Activated CD8-positive, alpha-beta T cell treated with anti-CD3 and anti-CD28 coated beads, Interleukin-2, amount 10 ng/mL, durations not matched to agents 7 days and 5 days (primary cell): ENCODE results near the gene P4HA2. TPM values are rescaled to one million over a fixed set of nuclear protein-coding genes. Genes with fewer than 3 reads are reported as not detected.
"Not testable (repeated sequence)": the region's sequence is repeated elsewhere in the genome, so short reads cannot be mapped to it uniquely, and the experiment has no call there.

Experiments
- ATAC-seq: fragments of 150-1000 bp; cut with Tn5 transposase; one replicate; pipeline ENCODE4 v1.10.0; 2021; ENCODE audit warnings: moderate library complexity
- CTCF ChIA-PET: fragments of 350-600 bp; sonication (Branson Sonifier 250); formaldehyde crosslinking; loops from one replicate; lab custom pipeline; 2021; ENCODE audit warnings: antibody characterized with exemption; lab: Charles Lee
- POLR2A ChIA-PET: fragments of 350-600 bp; sonication (Branson Sonifier 250); formaldehyde crosslinking; loops from one replicate; lab custom pipeline; 2021; ENCODE audit warnings: antibody characterized with exemption; lab: Charles Lee
- DNase-seq: peaks from one replicate; pipeline ENCODE4 v3.0.0-alpha.2; 2020
- H3K27ac Mint-ChIP-seq: one replicate; pipeline ENCODE4 v1.8.0; 2021; ENCODE audit warnings: mild to moderate bottlenecking, mixed read lengths
- H3K27me3 Mint-ChIP-seq: one replicate; pipeline ENCODE4 v1.8.0; 2021; ENCODE audit warnings: low read depth, mixed read lengths
- H3K36me3 Mint-ChIP-seq: one replicate; pipeline ENCODE4 v1.8.0; 2021; ENCODE audit warnings: low read depth, mixed read lengths
- H3K4me1 Mint-ChIP-seq: one replicate; pipeline ENCODE4 v1.8.0; 2021; ENCODE audit warnings: low read depth, mixed read lengths
- H3K4me3 Mint-ChIP-seq: one replicate; pipeline ENCODE4 v1.8.0; 2021; ENCODE audit warnings: mild to moderate bottlenecking, mixed read lengths
- H3K9me3 Mint-ChIP-seq: one replicate; pipeline ENCODE4 v1.8.0; 2022; ENCODE audit warnings: mixed read lengths; ENCODE audit not compliant: insufficient read depth
- total RNA-seq, 2 experiments: library from RNA; stranded (reverse); gene quantifications; one replicate each; pipeline ENCODE4 v1.2.3, GENCODE V29; 2021

P4HA2 gene
- total RNA-seq, 2 experiments from 2014 or later: 11.4 to 13.5 TPM

DNA sequence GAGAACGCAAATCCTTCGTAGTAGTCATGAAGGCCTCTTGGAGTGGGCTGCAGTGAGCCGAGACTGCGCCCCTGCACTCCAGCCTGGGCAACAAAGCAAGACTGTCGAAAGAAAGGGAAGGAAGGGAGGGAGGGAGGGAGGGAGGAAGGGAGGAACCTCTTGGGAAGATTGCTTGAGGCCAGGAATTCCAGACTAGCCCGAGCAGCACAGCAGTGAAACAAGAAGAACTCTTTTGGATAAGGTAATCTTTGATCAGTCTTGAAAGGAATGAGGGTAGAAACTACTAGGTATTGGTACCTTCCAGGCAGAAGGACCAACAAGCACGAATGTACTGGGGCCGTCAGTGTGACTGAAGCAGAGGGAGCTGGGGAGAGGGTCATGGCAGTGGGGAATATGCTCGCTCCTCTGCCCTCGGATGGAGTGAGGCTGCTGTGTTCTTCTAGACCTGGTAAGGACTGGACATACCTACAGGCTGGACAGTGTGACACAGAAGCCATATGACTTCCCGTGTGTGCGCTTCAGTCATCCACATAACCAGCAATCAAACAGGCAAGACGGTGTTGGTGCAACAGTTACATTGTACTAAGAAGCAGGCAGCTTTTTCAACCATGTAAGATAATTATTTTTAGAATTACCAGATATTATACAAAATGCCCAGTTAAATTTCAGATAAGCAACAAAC, 45.2 kb downstream of the P4HA2 start:
- H3K27ac Mint-ChIP-seq: no peak overlapping the region
- peaks cover 3% of the 10 kb centered on the region for H3K36me3 Mint-ChIP-seq
- ChIA-PET CTCF (interaction anchor here (0.6 to 1.3 kb wide), 3 partner anchors 55 to 917 kb away, joined by 3 read pairs; no protein-coding TSS in a partner anchor), POLR2A (no interaction called here)
- ATAC-seq: no peak
- H3K27me3 Mint-ChIP-seq: peaks cover 2% of the 10 kb centered on the region
- H3K9me3 Mint-ChIP-seq: peaks cover 5% of the 10 kb centered on the region
- DNase-seq: no peak
- no peak overlapping the region for H3K4me3 Mint-ChIP-seq
- H3K4me1 Mint-ChIP-seq: peaks cover 35% of the 10 kb centered on the region

DNA sequence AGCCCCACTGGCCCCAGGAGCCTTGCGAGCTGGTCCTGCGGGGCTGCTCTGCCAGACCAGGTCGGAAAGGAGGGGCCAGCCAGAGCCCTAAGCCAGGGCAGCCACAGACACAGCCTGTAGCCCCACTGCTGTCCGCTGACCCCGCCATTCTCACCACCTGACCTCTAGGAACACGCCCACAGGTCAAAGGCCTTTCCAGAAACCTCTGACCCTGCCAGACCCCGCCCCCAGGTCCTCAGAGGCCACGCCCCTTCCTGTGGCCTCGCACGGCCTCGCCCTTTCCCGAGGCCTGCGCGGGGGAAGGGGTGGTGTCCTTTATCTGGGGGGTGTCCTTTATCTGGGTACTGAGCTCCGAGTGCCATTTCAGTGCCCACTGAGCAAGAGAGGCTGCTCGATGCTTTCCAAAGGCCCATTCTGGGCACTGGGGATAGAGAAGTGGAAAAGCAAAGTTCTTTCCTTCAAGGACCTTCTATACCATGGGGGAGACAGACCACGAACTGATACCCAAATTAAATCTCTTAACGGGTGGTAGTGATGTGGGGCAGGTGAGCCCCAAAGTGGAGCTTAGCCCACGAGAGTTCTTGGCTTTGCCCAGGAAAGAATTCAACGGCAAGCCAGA, 46.5 kb downstream of the P4HA2 start:
- Mint-ChIP-seq H3K4me3 (no peak overlapping the region), H3K9me3 (peaks cover 5% of the 10 kb centered on the region), H3K27me3 (peaks cover 2% of the 10 kb centered on the region), H3K36me3 (peaks cover 3% of the 10 kb centered on the region), H3K27ac (no peak overlapping the region), H3K4me1 (peaks cover 47% of the 10 kb centered on the region)
- ATAC-seq (no peak), DNase-seq (no peak)
- ChIA-PET CTCF (interaction anchor here (0.8 to 3.6 kb wide), 20 partner anchors 9 to 594 kb away, joined by 3 to 44 read pairs (median 6); no protein-coding TSS in a partner anchor), POLR2A (no interaction called here)

DNA sequence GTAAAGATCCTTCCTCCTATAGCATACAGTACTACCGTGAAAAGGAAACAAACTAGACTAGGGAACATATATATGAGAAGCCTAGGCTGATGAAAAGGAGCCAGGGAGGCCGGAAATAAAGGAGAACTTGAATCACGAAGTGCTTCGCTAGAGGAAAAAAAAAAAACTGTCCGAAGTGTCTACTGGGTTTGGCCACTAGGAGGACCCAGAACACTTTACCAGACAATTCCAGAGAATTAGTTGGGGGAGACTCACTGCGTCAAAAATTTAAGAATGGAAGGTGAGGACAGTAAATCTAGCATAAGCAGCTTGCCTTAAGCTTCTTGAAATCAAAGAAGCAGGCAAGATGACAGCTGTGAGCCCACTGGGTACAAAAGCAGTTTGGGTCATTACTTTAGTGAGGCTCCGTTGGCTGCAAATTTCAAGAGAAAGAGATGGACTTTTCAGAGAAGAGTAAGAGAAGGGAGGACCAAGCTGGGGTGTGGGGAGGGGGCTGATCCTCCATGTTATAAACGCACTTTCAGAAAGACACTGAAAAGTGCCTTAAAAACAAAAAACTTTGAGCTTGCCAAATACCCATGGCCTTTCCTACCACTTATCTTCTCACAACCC, 47.4 kb downstream of the P4HA2 start:
- Mint-ChIP-seq H3K27ac (no peak overlapping the region), H3K36me3 (peaks cover 3% of the 10 kb centered on the region), H3K27me3 (no peaks in the 10 kb centered on the region), H3K9me3 (peaks cover 5% of the 10 kb centered on the region), H3K4me1 (peaks cover 47% of the 10 kb centered on the region), H3K4me3 (no peak overlapping the region)
- ATAC-seq (peak; percentile 37), DNase-seq (peak; percentile 35)
- ChIA-PET POLR2A (no interaction called here), CTCF (interaction anchor here (0.8 to 3.6 kb wide), 27 partner anchors 9 to 593 kb away, joined by 3 to 44 read pairs (median 5); partner anchors contain the start of gene CSF2)

DNA sequence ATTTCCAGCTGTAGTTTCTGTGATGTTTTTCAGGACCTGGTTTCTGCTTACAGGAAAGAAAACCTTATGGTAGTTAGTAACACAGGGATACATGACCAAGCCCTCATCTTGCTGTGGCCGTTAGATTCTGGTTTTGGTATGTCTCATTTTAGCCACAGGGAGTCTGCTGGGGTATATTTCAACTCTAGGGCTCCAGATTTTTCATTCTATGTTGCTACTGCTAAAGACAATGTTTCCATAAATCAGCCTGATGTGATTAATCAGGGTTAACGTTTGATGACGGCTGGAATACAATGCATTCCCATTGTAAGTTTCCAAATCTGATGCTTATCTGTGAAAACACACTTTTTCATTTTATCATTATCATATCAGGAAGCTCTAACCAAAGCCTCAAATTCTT, 48.2 kb downstream of the P4HA2 start:
- POLR2A ChIA-PET: no interaction called here
- no peak for ATAC-seq

DNA sequence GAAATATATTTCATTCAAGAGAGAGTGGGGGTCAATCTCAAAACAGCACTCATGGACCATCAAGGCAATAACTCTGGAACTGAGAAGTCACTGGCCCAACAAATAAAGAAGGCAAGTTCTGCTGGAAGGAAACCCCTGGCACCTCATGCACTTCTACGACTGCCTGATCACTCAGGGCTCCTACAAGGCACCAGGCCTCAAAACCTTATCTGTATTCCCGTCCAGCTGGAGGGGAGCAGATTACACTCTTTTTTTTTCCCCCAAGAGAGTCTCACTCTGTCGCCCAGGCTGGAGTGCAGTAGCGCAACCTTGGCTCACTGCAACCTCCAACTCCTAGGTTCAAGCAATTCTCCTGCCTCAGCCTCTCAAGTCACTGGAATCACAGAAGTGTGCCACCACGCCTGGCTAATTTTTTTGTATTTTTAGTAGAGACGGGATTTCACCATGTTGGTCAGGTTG, 49.9 kb downstream of the P4HA2 start:
- ATAC-seq (no peak), DNase-seq (no peak)
- Mint-ChIP-seq H3K27ac (no peak overlapping the region), H3K9me3 (no peaks in the 10 kb centered on the region), H3K4me1 (peaks cover 37% of the 10 kb centered on the region), H3K36me3 (no peaks in the 10 kb centered on the region), H3K4me3 (no peak overlapping the region), H3K27me3 (peaks cover 4% of the 10 kb centered on the region)
- ChIA-PET POLR2A (no interaction called here), CTCF (interaction anchor here (1.0 to 3.2 kb wide), 5 partner anchors 10 to 113 kb away, joined by 3 to 12 read pairs (median 5); no protein-coding TSS in a partner anchor)

More for the DNA sequence above, 48.2 kb downstream of the P4HA2 start:
- Mint-ChIP-seq H3K4me3 (no peak overlapping the region), H3K27ac (peak overlapping the region; percentile 33), H3K4me1 (peaks cover 43% of the 10 kb centered on the region), H3K36me3 (peaks cover 3% of the 10 kb centered on the region), H3K27me3 (no peaks in the 10 kb centered on the region), H3K9me3 (peaks cover 4% of the 10 kb centered on the region)
- no peak for DNase-seq
- CTCF ChIA-PET: interaction anchor here (0.6 to 3.6 kb wide), 21 partner anchors 9 to 592 kb away, joined by 3 to 44 read pairs (median 6); partner anchors contain the start of gene CSF2

DNA sequence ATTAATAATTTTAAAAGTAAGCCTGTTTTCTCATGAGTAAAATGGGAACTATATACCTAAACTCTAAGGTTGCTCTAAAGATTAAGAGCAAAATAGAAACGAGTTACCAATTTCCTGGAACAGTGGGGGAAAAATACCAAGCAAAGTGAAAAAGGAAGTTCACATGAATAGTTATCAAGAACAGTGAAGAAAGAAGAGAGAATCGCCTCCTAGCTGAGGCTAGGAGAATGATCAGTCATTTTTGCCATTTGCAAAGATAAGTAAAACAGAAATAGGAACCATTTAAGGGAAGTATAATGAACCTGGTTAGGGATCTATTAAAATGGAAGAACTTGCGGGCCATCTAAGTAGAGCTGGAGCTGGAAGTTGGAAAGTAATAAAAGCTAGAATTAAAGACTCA, 50.7 kb downstream of the P4HA2 start:
- peaks cover 37% of the 10 kb centered on the region for H3K4me1 Mint-ChIP-seq

DNA sequence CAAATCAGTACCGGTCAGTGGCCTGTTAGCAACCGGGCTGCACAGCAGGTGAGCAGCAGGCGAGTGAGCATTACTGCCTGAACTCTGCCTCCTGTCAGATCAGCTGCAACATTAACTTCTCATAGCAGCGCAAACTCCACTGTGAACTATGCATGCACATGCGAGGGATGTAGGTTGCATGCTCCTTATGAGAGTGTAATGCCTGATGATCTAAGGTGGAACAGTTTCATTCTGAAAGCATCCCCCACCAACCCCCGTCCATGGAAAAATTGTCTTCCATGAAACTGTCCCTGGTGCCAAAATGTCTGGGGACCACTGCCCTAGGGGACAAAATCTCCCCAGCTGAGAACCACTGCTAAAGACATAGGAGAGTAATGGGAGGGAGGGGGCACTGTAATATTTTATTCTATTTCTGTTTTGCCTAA, 51.1 kb downstream of the P4HA2 start:
- ATAC-seq: peak; percentile 69
- H3K27me3 Mint-ChIP-seq: peaks cover 7% of the 10 kb centered on the region
- DNase-seq: peak; percentile 46
- H3K4me3 Mint-ChIP-seq: no peak overlapping the region
- POLR2A ChIA-PET: no interaction called here
- H3K9me3 Mint-ChIP-seq: no peaks in the 10 kb centered on the region
- H3K4me1 Mint-ChIP-seq: peaks cover 37% of the 10 kb centered on the region
- H3K27ac Mint-ChIP-seq: peak overlapping the region; percentile 56
- no peaks in the 10 kb centered on the region for H3K36me3 Mint-ChIP-seq
- CTCF ChIA-PET: interaction anchor here (1.0 to 1.7 kb wide), 2 partner anchors 14 to 25 kb away, joined by 3 to 5 read pairs; no protein-coding TSS in a partner anchor

More for the DNA sequence above, 50.7 kb downstream of the P4HA2 start:
- Mint-ChIP-seq H3K9me3 (no peaks in the 10 kb centered on the region), H3K4me3 (no peak overlapping the region), H3K36me3 (no peaks in the 10 kb centered on the region), H3K27ac (peak overlapping the region; percentile 25), H3K27me3 (peaks cover 7% of the 10 kb centered on the region)
- POLR2A ChIA-PET: no interaction called here
- CTCF ChIA-PET: interaction anchor here (1.0 to 1.7 kb wide), 2 partner anchors 13 to 24 kb away, joined by 3 to 5 read pairs; no protein-coding TSS in a partner anchor
- peak; percentile 52 for ATAC-seq
- DNase-seq: no peak

DNA sequence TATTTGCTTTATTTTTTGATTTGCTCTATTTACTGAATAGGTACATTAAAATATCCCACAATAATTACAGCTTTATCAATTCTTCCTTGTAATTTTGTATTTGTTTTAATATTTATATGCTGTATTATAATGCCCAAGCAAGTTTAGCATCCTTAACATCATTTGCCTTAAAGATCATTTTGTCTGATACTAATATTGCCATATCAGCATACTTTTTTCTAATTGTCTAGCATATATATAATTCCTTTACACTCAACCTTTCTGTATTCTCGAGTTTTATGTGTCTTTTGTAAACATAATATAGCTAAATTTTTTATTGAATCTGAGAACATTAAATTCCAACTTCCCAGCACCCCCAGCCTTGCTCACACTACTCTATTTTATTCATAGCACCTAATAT, 64.7 kb downstream of the P4HA2 start:
- POLR2A ChIA-PET: no interaction called here
- no peak overlapping the region for H3K4me3 Mint-ChIP-seq

DNA sequence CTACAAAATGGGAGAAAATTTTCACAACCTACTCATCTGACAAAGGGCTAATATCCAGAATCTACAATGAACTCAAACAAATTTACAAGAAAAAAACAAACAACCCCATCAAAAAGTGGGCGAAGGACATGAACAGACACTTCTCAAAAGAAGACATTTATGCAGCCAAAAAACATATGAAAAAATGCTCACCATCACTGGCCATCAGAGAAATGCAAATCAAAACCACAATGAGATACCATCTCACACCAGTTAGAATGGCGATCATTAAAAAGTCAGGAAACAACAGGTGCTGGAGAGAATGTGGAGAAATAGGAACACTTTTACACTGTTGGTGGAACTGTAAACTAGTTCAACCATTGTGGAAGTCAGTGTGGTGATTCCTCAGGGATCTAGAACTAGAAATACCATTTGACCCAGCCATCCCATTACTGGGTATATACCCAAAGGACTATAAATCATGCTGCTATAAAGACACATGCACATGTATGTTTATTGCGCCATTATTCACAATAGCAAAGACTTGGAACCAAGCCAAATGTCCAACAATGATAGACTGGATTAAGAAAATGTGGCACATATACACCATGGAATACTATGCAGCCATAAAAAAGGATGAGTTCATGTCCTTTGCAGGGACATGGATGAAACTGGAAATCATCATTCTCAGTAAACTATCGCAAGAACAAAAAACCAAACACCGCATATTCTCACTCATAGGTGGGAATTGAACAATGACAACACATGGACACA, 65.9 kb downstream of the P4HA2 start:
- CTCF ChIA-PET: interaction anchor here (1.5 kb wide), 1 partner anchor 101 kb away, joined by 3 read pairs; the partner anchor contains the start of gene IL3
- H3K4me1 Mint-ChIP-seq, POLR2A ChIA-PET, H3K4me3 Mint-ChIP-seq, H3K27ac Mint-ChIP-seq, H3K36me3 Mint-ChIP-seq, DNase-seq, H3K9me3 Mint-ChIP-seq, ATAC-seq, H3K27me3 Mint-ChIP-seq: not testable (repeated sequence)

More for the DNA sequence above, 64.7 kb downstream of the P4HA2 start:
- peaks cover 2% of the 10 kb centered on the region for H3K9me3 Mint-ChIP-seq
- H3K27ac Mint-ChIP-seq: no peak overlapping the region
- DNase-seq (no peak), ATAC-seq (no peak)
- H3K36me3 Mint-ChIP-seq: no peaks in the 10 kb centered on the region
- H3K27me3 Mint-ChIP-seq: peaks cover 10% of the 10 kb centered on the region
- CTCF ChIA-PET: interaction anchor here (1.5 kb wide), 1 partner anchor 102 kb away, joined by 3 read pairs; the partner anchor contains the start of gene IL3
- H3K4me1 Mint-ChIP-seq: peaks cover 5% of the 10 kb centered on the region

DNA sequence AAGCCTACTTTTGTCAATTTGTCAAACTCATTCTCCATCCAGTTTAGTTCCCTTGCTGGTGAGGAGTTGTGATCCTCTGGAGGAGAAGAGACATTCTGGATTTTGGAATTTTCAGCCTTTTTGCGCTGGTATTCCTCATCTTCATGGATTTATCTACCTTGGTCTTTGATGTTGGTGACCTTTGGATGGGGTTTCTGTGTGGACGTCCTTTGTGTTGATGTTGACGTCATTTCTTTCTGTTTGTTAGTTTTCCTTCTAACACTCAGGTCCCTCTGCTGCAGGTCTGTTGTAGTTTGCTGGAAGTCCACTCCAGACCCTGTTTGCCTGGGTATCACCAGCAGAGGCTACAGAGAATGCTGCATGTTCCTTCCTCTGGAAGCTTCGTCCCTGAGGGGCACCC, 71.2 kb downstream of the P4HA2 start:
- ATAC-seq (no peak), DNase-seq (no peak)
- Mint-ChIP-seq H3K9me3 (peaks cover 18% of the 10 kb centered on the region), H3K4me3 (no peak overlapping the region), H3K4me1 (no peaks in the 10 kb centered on the region), H3K27ac (no peak overlapping the region), H3K27me3 (peaks cover 14% of the 10 kb centered on the region), H3K36me3 (peaks cover 8% of the 10 kb centered on the region)
- POLR2A ChIA-PET: no interaction called here
- CTCF ChIA-PET: no interaction called here

DNA sequence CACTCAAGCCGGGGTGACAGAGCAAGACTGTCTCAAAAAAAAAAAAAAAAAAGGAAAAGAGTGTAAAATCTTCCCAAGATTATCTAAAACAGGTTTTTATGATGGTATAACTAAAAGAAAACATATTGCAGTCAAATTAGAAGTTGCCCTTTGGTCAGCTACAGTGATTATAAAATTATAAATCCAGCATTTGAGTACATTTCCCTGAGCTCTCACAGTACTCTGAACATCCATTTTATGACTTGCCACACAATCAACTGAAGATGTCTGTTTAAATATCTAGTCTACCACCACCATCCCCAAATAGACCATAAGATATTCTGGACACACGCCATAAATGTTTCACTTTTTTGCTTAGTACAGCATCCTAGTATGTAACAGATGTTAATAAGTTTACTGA, 77.1 kb downstream of the P4HA2 start:
- H3K4me1 Mint-ChIP-seq: no peaks in the 10 kb centered on the region
- peaks cover 15% of the 10 kb centered on the region for H3K9me3 Mint-ChIP-seq
- H3K27ac Mint-ChIP-seq: no peak overlapping the region
- ATAC-seq: no peak
- no peak for DNase-seq
- peaks cover 8% of the 10 kb centered on the region for H3K36me3 Mint-ChIP-seq
- no peak overlapping the region for H3K4me3 Mint-ChIP-seq
- ChIA-PET POLR2A (no interaction called here), CTCF (interaction anchor here (1.0 kb wide), 1 partner anchor 66 kb away, joined by 3 read pairs; no protein-coding TSS in a partner anchor)
- H3K27me3 Mint-ChIP-seq: peaks cover 34% of the 10 kb centered on the region
